GM10266 (cell line): ENCODE results near the gene MBOAT2.

Experiments used
- DNase-seq: peaks from one replicate; pipeline ENCODE4 v3.0.0; 2012; ENCODE audit errors: extremely low spot score
- CTCF ChIP-seq: IDR thresholded peaks from 2 replicates; pipeline ENCODE4 v1.5.1; 2012; ENCODE audit warnings: mild to moderate bottlenecking, low read depth; ENCODE audit not compliant: control insufficient read depth, insufficient read depth; ENCODE audit errors: missing control alignments

MBOAT2 gene

GRCh38 chr2:8998418-8999101 is 4.9 kb downstream of the MBOAT2 start:
- TF ChIP-seq CTCF, result no peak

GRCh38 chr2:8997631-8998030 is 5.9 kb downstream of the MBOAT2 start:
- TF ChIP-seq CTCF, result no peak
- no peak for DNase-seq

More at GRCh38 chr2:8998418-8999101, 4.9 kb downstream of the MBOAT2 start:
- no peak for DNase-seq

DNA sequence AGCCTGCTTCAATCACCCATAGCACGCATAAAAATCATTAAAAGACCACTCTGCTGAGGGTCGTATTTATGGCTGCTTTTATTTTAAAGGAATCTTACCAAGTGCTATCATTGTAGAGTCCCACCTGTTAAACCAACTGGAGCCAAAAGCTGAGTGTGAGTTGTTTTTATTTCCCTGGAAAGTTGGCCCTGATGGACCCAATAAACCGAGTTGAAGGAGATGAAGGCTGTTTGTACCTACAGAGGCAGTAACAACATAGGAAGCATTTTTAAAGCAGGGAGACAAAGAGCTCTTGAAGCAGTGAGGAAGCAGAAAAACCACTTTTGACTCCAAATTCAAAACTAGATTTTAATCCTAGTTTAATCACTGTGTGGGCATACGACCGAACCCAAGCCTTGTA is 6.4 kb downstream of the MBOAT2 start:
- no peak for DNase-seq

DNA sequence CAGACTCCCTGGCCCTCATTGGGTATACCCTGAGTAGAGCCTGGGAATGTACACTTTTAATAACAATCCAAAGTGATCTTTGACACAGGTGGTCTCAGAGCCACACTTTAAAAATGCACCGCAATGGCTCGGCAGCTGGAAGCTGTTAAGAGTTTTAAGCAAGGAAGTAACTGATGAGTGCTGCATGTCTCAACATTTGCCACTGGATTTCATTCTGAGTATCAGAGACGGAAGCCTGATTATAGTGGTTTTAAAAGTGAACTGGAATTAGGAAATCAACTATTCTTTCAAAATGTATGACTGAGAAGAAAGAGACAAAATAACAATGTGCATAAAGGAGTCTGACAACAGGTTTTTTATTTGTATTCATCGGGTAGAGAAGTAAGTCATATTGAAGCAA is 7.5 kb downstream of the MBOAT2 start:
- TF ChIP-seq CTCF, result no peak
- no peak for DNase-seq

More for the DNA sequence above, 6.4 kb downstream of the MBOAT2 start:
- TF ChIP-seq CTCF, result no peak

GRCh38 chr2:8994386-8994785 is 9.1 kb downstream of the MBOAT2 start:
- no peak for TF ChIP-seq CTCF
- no peak for DNase-seq

GRCh38 chr2:8993902-8994278 is 9.6 kb downstream of the MBOAT2 start:
- DNase-seq, result no peak
- no peak for TF ChIP-seq CTCF

DNA sequence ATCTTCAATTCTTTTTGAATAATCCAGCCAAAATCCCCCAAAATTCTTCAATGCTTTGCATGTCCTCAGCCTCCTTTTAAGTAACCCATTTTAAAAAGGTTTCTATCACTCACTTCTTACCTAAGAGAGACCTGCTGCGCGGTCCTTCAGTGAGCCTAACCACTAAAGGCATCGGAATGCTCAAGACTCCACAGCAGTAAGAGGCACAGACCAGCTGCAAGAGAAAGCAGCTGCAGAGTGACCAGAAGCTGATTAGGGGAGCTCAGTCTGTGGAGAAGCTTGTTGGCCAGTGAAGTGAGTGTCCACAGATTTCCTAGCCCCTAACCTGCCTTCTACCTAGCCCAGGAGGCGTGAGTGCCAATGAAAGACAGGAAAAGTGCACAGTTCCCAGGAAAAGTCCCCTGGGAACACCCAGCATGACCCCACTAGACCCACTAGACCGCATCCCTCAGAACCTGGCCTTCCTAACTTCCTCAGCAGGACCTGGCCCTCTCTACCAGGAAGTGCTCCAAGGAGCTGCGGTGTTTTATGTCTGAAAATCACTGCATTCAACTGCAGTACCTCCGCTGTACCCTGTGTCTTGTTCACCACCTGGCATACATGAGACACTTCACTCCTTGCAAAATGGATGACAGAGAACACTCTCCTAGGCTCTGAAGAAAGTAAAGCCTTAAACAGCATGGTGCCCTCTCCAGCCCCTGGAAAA is 10.1 kb downstream of the MBOAT2 start:
- no peak for DNase-seq
- no peak for TF ChIP-seq CTCF
